Activated CD4-positive, alpha-beta T cell treated with anti-CD3 and anti-CD28 coated beads, Interleukin-2, amount 50 U/mL, for 4 hours (primary cell): ENCODE data around the gene MTF1.
"Not testable (repeated sequence)": the region's sequence is repeated elsewhere in the genome, so short reads cannot be mapped to it uniquely, and the experiment has no call there.

Experiments
- DNase-seq, 2 experiments: peaks; one replicate each; pipeline ENCODE4 v3.0.0-alpha.2; 2020

The MTF1 gene

DNA sequence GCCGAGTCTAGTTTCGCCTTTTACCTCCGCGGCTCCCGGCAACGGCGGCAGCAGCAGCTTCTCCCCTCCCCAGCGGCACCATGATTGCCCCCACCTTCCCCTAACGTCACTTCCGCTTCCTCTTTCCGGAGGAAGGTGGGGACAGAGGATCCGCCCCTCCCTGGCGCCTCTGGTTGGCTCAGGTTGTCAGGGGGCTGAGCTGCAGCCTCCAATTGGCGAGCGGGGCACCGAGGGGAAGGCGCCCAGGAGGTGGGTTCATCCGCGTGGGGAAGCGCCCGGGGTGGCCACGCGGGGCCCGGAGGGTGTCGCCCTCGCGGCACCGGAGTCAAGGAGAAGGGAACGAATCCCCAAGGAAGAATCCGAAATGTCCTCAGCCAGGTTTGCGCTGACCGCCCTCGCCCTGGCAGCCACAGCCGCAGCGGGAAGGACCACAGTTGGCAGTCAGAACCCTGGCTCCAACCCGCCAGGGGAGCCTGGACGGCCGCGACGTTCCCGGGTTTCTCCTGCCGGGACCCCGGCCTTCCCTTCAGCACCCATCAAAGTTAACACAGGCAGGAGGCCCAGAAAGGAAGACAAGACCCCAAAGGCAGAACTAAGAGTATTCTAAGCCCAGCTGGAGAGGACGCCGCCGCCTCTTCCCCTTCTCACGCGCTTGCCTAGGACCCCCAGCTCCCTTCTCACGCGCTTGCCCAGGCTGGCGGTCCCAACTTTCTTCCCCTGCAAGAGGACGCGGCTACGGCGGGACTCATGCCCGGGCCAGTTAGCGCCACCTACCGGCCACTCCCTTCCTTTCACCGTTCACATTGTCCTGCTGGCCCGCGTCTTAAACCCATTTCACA lies at the start of gene MTF1:
TSS of gene MTF1 (minus strand) at position 86 of the 839 bp plus-strand sequence. CDS start 1,934 bp downstream, outside the sequence.
- DNase-seq = peak; percentile 95 to 97

DNA sequence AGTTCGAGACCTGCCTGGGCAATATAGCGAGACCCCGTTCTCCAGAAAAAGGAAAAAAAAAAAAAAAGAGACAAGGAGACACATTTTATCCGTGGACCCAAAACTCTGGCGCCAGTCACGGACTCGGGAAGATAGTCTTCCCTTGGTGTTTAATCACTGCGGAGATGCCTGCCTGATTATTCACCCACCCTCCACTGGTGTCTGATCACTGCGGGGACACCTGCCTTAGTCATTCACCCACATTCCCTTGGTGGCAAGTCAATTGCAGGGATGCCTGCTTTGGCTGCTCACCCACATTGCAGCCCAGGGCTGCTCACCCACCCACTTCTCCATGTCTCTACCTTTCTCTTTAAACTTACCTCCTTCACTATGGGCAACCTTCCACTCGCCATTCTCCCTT lies 49.1 kb upstream of the MTF1 start:
- not testable (repeated sequence) for DNase-seq

DNA sequence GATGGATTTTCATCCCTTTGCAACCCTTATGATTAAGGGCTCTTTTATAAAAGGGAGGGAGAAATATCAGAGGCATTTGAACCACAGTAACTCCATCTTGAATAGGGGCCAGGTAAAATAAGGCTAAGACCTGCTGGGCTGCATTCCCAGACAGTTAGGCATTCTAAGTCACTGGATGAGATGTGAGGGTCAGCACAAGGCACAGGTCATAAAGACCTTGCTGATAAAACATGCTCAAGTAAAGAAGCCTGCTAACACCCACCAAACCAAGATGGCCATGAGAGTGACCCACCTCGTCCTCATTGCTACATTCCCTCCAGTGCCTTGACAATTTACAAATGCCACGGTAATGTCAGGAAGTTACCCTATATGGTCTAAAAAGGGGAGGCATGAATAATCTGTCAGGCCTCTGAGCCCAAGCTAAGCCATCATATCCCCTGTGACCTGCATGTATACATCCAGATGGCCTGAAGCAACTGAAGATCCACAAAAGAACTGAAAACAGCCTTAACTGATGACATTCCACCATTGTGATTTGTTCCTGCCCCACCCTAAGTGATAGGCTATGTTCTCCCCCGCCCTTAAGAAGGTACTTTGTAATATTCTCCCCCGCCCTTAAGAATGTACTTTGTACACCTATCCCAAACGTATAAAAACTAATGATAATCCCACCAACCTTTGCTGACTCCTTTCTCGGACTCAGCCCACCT lies 48.2 kb upstream of the MTF1 start:
- DNase-seq = not testable (repeated sequence)

- DNase-seq = not testable (repeated sequence)
Observed at GRCh38 chr1:37906591-37906990, 47.2 kb upstream of the MTF1 start.

DNA sequence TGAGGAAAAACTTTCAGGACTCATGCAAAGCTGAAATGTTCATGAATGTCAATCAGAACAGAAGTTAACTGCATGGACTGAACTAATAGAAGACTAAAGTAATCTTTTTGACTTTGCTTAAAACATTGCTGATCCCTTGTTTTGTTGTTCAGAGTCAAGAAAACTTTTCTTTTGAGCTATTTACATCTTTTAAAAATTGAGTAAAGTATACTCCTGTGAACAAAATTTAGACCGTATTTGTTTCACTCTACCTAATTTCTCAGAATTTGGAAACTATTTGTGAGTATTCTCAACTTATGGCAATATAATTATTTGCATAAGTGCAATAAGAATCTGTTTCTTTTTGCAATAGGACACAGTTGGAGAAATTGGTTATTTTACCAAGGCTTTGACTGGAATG lies 46.3 kb upstream of the MTF1 start:
- DNase-seq = no peak

- not testable (repeated sequence) for DNase-seq
Observed at GRCh38 chr1:37903921-37904320, 44.5 kb upstream of the MTF1 start.

DNA sequence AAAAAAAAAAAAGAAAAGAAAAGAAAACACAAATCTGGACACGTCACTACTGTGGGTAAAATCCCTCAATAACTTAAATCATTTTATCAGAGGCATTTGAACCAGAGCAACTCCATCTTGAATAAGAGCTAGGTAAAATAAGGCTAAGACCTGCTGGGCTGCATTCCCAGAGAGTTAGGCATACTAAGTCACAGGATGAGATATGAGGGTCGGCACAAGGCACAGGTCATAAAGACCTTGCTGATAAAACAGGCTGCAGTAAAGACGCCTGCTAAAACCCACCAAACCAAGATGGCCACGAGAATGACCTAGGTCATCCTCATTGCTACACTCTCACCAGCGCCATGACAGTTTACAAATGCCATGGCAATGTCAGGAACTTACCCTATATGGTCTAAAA lies 43.6 kb upstream of the MTF1 start:
- no peak for DNase-seq

GRCh38 chr1:37901893-37902225 lies 42.5 kb upstream of the MTF1 start:
- no peak for DNase-seq

GRCh38 chr1:37901191-37901892 lies 42.0 kb upstream of the MTF1 start:
- no peak for DNase-seq

DNA sequence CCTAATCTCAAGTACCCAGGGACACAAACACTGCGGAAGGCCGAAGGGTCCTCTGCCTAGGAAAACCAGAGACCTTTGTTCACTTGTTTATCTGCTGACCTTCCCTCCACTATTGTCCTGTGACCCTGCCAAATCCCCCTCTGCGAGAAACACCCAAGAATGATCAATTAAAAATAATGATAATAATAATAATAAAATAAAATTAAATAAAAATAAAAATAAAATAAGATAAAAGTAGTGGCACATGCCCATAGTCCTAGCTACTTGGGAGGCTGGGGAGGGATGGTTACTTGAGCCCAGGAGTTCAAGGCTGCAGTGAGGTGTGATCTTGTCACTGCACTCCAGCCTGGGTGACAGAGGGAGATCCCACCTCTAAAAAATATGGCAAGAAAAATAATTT lies 38.2 kb upstream of the MTF1 start:
- not testable (repeated sequence) for DNase-seq

GRCh38 chr1:37893673-37894072 lies 34.3 kb upstream of the MTF1 start:
- DNase-seq = no peak

DNA sequence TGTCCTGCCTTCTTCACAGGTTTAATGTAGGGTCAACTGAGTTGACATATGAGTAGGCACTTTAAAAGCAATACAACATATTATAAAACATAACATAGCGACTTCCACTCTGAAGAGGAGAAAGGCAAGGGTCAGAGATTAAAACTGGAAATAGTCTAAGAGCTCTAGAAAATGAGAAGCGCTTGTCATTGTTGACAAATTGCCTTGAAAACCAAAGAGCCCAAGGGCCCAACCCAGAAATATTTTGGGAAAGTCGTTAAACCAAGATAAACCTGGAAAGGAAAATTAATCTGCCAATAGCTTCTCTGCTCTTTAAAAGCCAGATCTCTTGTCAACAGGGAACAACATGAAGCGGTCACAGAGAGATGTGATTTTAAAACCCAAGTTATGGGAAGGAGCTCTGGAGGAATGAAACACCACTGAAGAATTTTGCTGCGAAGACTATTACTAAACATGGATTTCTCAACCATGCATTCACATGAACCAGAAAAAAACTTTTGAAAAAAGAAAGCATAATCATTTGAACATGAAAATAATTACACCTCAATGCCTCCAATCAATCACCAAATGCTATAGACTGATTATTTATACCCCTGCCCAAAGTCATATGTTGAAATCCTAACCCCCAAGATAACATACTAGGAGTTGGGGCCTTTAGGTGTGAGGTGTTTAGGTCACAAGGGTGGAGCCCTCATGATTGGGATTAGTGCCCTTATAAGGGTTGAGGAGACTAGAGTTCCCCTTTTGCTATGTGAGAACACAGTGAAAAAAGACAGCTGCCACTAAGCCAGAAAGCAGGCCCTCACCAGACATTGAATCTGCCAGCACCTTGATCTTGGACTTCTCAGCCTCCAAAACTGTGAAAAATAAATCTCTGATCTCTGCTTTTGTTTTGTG lies 33.0 kb upstream of the MTF1 start:
- no peak for DNase-seq

GRCh38 chr1:37890378-37891014 lies 31.1 kb upstream of the MTF1 start:
- no peak for DNase-seq

GRCh38 chr1:37888022-37888700 lies 28.8 kb upstream of the MTF1 start:
- no peak for DNase-seq

DNA sequence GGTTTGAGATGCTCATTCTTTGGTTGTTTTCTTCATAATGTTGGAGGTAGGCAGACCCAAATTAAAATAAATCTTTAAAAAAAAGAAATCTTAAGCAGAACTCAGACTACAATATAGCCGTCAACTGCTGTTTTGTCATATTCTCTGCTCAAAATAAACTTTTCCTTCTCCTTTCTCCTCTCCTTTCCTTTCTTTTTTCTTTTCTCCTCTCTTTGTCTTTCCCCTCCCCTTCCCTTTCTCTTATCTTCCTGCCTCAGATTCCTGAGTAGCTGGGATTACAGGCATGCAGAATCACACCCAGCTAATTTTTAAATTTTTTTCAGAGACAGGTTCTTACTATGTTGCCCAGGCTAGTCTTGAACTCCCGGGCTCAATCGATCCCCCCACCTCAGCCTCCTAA lies 24.8 kb upstream of the MTF1 start:
- no peak for DNase-seq

- no peak for DNase-seq
Observed at GRCh38 chr1:37883671-37884070, 24.3 kb upstream of the MTF1 start.

- DNase-seq = no peak
Observed at GRCh38 chr1:37879865-37880264, 20.5 kb upstream of the MTF1 start.

GRCh38 chr1:37878071-37878470 lies 18.7 kb upstream of the MTF1 start:
- DNase-seq = no peak

DNA sequence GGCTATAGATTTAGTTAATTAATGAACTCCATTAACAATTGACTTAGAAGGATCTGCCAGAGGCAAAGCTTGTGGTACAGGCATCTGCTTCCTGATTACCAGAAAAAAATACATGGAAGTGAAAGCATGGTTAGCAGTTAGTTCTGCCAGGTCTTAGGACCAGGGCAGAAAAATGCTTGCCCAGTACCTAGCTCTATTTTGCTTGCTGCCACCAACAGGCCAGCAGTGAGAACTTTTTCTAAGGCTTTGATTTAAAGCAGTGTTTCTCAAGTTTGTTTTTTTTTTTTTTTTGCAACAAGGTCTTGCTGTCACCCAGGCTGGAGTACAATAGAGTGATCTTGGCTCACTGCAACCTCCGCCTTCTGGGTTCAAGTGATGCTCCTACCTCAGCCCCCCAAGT lies 16.4 kb upstream of the MTF1 start:
- DNase-seq = no peak

DNA sequence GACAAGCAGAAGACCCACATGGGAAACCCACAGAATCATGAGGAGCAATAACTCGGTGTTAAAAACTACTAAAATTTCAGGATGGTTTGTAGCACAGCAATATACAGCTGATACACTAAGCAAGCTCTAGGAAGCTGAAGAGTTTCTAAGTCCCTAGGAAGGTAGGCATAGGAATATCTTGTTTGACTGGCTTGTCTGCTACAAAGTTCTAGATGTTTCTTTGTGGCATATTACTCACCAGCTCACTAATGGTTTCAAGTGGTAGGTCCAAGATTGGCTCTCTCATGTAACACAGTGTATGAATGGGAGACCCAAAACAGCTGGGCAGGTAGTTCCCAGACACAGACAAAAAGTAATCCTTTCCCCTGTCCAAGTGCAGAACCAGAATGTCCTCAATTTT lies 13.3 kb upstream of the MTF1 start:
- DNase-seq = no peak

DNA sequence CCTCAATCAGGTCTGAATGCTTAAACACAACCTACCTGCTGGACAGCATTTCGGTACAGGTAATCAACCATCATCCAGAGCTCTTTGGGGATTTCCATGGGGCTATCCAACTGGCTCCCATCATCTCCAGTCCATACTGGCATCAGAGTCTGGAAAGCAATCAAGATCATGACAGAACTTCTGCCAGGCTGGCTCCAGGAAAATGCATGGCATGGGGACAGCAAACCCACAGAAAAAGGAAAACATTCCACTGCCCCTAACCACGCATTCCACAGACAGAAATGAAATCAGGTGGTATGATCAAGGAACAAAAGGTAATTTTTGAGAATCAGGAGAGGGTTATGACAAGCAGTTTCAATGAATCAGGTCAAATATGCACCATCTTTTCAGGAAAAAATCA lies 9.1 kb upstream of the MTF1 start:
- DNase-seq = no peak

DNA sequence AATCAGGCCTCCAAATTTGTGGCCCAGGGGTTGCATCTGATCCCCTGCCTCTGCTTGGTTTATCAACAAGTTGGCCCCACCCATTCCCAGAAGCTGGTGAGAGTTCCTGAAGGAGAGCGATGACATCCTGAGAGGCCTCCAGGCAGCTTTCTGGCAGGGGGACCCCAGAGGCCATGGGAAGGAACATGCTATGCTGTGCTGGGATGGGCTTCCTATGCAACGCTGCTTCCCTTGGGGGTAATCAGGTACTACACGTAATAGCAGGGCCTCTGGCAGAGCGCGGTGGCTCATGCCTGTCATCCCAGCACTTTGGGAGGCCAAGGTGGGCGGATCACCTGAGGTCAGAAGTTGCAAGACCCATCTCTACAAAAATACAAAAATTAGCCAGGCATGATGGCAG lies 8.4 kb upstream of the MTF1 start:
- no peak for DNase-seq
